Trophoblast cell (in vitro differentiated cells and primary cell): ENCODE data around the gene MND1.

ENCODE experiments used
- DNase-seq, 2 donors: peaks; one replicate each; pipeline ENCODE4 v3.0.0-alpha.2; 2016
- H2AFZ ChIP-seq: 2 replicates; pipeline ENCODE4 v1.6.1; 2013; ENCODE audit warnings: low read length, moderate library complexity, mild to moderate bottlenecking; ENCODE audit not compliant: insufficient read depth, poor library complexity
- H2AK5ac ChIP-seq: 2 replicates; pipeline ENCODE4 v1.6.1; 2013; ENCODE audit warnings: mild to moderate bottlenecking, low read length
- H2BK120ac ChIP-seq: 2 replicates; pipeline ENCODE4 v1.6.1; 2013; ENCODE audit warnings: low read length, mild to moderate bottlenecking, moderate library complexity; ENCODE audit not compliant: insufficient read depth, poor library complexity
- H2BK12ac ChIP-seq: 2 replicates; pipeline ENCODE4 v1.6.1; 2013; ENCODE audit warnings: mild to moderate bottlenecking, low read length, moderate library complexity
- H2BK5ac ChIP-seq: 2 replicates; pipeline ENCODE4 v1.6.1; 2013; ENCODE audit warnings: low read length, low read depth, moderate library complexity, mild to moderate bottlenecking; ENCODE audit not compliant: poor library complexity
- H3K14ac ChIP-seq: 2 replicates; pipeline ENCODE4 v1.6.1; 2013; ENCODE audit warnings: mild to moderate bottlenecking, low read length
- H3K18ac ChIP-seq: 2 replicates; pipeline ENCODE4 v1.6.1; 2013; ENCODE audit warnings: mild to moderate bottlenecking, low read length
- H3K23ac ChIP-seq: 2 replicates; pipeline ENCODE4 v1.6.1; 2013; ENCODE audit warnings: low read length
- H3K27ac ChIP-seq: 2 replicates; pipeline ENCODE4 v1.5.1; 2013; ENCODE audit warnings: low read depth, mild to moderate bottlenecking, inconsistent platforms, low read length, moderate library complexity
- H3K27me3 ChIP-seq: 2 replicates; pipeline ENCODE4 v1.6.1; 2013; ENCODE audit warnings: inconsistent platforms, mild to moderate bottlenecking, low read length, moderate library complexity; ENCODE audit not compliant: insufficient read depth
- H3K36me3 ChIP-seq, 2 experiments: 1 replicate in 1 of 2; 2 replicates in 1 of 2; pipeline ENCODE4 v1.6.1; 2013; ENCODE audit warnings: low read length in 2 of 2, mild to moderate bottlenecking in 2 of 2, moderate library complexity in 1 of 2; ENCODE audit not compliant: insufficient read depth in 2 of 2, control insufficient read depth in 1 of 2
- H3K4ac ChIP-seq: 2 replicates; pipeline ENCODE4 v1.6.1; 2013; ENCODE audit warnings: low read depth, mild to moderate bottlenecking, low read length, moderate library complexity
- H3K4me1 ChIP-seq, 2 experiments: 1 replicate in 1 of 2; 2 replicates in 1 of 2; pipeline ENCODE4 v1.6.1; 2013; ENCODE audit warnings: low read length in 2 of 2, mild to moderate bottlenecking in 2 of 2, moderate library complexity in 1 of 2; ENCODE audit not compliant: insufficient read depth in 2 of 2, control insufficient read depth in 1 of 2
- H3K4me2 ChIP-seq: 2 replicates; pipeline ENCODE4 v1.6.1; 2013; ENCODE audit warnings: inconsistent platforms, mild to moderate bottlenecking, low read length, moderate library complexity
- H3K4me3 ChIP-seq: 2 replicates; pipeline ENCODE4 v1.5.1; 2013; ENCODE audit warnings: mild to moderate bottlenecking, low read depth, low read length, inconsistent platforms
- H3K79me1 ChIP-seq: one replicate; pipeline ENCODE4 v1.6.1; 2013; ENCODE audit warnings: low read length
- H3K79me2 ChIP-seq: 2 replicates; pipeline ENCODE4 v1.6.1; 2013; ENCODE audit warnings: low read length, mild to moderate bottlenecking; ENCODE audit not compliant: control insufficient read depth, insufficient read depth, poor library complexity
- H3K9ac ChIP-seq: 2 replicates; pipeline ENCODE4 v1.6.1; 2013; ENCODE audit warnings: mild to moderate bottlenecking, low read length
- H3K9me3 ChIP-seq: 2 replicates; pipeline ENCODE4 v1.6.1; 2013; ENCODE audit warnings: low read depth, mild to moderate bottlenecking, control low read depth, inconsistent platforms, low read length; ENCODE audit not compliant: insufficient read depth
- H4K12ac ChIP-seq: 2 replicates; pipeline ENCODE4 v1.6.1; 2013; ENCODE audit warnings: low read depth, mild to moderate bottlenecking, low read length, moderate library complexity
- H4K8ac ChIP-seq: 2 replicates; pipeline ENCODE4 v1.6.1; 2013; ENCODE audit warnings: low read depth, mild to moderate bottlenecking, low read length, moderate library complexity
- H4K91ac ChIP-seq: one replicate; pipeline ENCODE4 v1.6.1; 2013; ENCODE audit warnings: low read depth, mild to moderate bottlenecking, low read length, moderate library complexity
- WGBS: extraction: QIAGEN DNeasy Blood & Tissue Kit; methylation state at CpG from one replicate; pipeline ENCODE4 v1.1.7; 2013; ENCODE audit warnings: missing lambda C conversion rate; ENCODE audit not compliant: insufficient read length, insufficient coverage; ENCODE audit errors: extremely low coverage; 5-methylcytosine and 5-hydroxymethylcytosine counted together

MND1 gene

GRCh38 chr4:153398713-153399112 is 54.2 kb downstream of the MND1 start:
- H4K12ac ChIP-seq = no peak overlapping the region
- no peak overlapping the region for H3K14ac ChIP-seq
- no peak overlapping the region for H3K18ac ChIP-seq
- no peaks in the 10 kb centered on the region for H3K79me2 ChIP-seq
- no peak overlapping the region for H2BK12ac ChIP-seq
- no peaks in the 10 kb centered on the region for H3K4me1 ChIP-seq
- H3K27me3 ChIP-seq = no peaks in the 10 kb centered on the region
- H2AFZ ChIP-seq = no peak overlapping the region
- H3K4me3 ChIP-seq = no peak overlapping the region
- no peak overlapping the region for H3K23ac ChIP-seq
- DNase-seq = no peak
- no peak overlapping the region for H2BK120ac ChIP-seq
- H2BK5ac ChIP-seq = no peak overlapping the region
- H2AK5ac ChIP-seq = no peak overlapping the region
- WGBS = no CpG with 5 or more reads among the region's 3 CpGs
- no peak overlapping the region for H3K4me2 ChIP-seq
- H4K91ac ChIP-seq = no peak overlapping the region
- peaks cover 1% of the 10 kb centered on the region for H3K9me3 ChIP-seq
- H3K36me3 ChIP-seq = peaks cover 0 to 3% of the 10 kb centered on the region in 2 experiments
- H3K79me1 ChIP-seq = no peaks in the 10 kb centered on the region
- no peak overlapping the region for H3K9ac ChIP-seq
- H3K27ac ChIP-seq = no peak overlapping the region
- H3K4ac ChIP-seq = no peak overlapping the region
- no peak overlapping the region for H4K8ac ChIP-seq

DNA sequence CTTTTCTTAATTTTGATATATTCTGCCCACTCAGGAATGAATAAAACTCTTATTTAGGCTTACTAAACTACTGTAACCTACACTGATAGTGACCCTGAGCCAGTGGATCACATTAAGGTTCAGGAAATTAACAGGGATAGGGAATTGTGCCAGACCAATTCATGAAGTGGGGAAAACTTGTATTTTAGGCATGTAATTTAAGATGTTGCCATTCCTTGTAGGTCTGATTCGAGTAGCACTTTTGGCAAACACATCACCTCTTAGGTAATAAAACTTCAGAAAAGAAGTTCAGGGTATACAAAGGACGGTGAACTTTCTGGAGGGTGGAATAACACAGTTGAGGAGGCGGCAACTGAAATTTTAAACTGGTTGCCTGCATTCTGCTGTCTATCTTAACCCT is 54.9 kb downstream of the MND1 start:
- Histone ChIP-seq H3K14ac (no peak overlapping the region), H3K18ac (no peak overlapping the region), H2BK5ac (no peak overlapping the region), H3K4me3 (no peak overlapping the region), H2AFZ (no peak overlapping the region), H3K4ac (no peak overlapping the region), H2BK12ac (no peak overlapping the region), H4K91ac (no peak overlapping the region), H3K4me2 (no peak overlapping the region), H2AK5ac (no peak overlapping the region), H3K9me3 (peaks cover 1% of the 10 kb centered on the region), H3K23ac (no peak overlapping the region), H4K12ac (no peak overlapping the region), H3K27me3 (no peaks in the 10 kb centered on the region), H4K8ac (no peak overlapping the region), H3K9ac (no peak overlapping the region), H3K4me1 (no peaks in the 10 kb centered on the region), H3K79me1 (no peaks in the 10 kb centered on the region), H3K27ac (no peak overlapping the region), H2BK120ac (no peak overlapping the region), H3K79me2 (no peaks in the 10 kb centered on the region), H3K36me3 (peaks cover 0 to 3% of the 10 kb centered on the region in 2 experiments)
- WGBS = no CpG with 5 or more reads among the region's 3 CpGs
- no peak for DNase-seq

GRCh38 chr4:153401501-153401900 is 57.0 kb downstream of the MND1 start:
- H3K4me1 ChIP-seq = no peaks in the 10 kb centered on the region
- H3K4me2 ChIP-seq = no peak overlapping the region
- H3K4me3 ChIP-seq = no peak overlapping the region
- H2BK5ac ChIP-seq = no peak overlapping the region
- no peak overlapping the region for H3K18ac ChIP-seq
- H2BK120ac ChIP-seq = no peak overlapping the region
- H2AK5ac ChIP-seq = no peak overlapping the region
- no peak overlapping the region for H3K14ac ChIP-seq
- H4K8ac ChIP-seq = no peak overlapping the region
- no peak overlapping the region for H4K12ac ChIP-seq
- no peak overlapping the region for H3K23ac ChIP-seq
- no peaks in the 10 kb centered on the region for H3K79me1 ChIP-seq
- no CpG with 5 or more reads among the region's 1 CpG for WGBS
- no peak overlapping the region for H2AFZ ChIP-seq
- no peak overlapping the region for H3K4ac ChIP-seq
- DNase-seq = no peak
- H2BK12ac ChIP-seq = no peak overlapping the region
- H3K9me3 ChIP-seq = peaks cover 1% of the 10 kb centered on the region
- no peaks in the 10 kb centered on the region for H3K27me3 ChIP-seq
- no peak overlapping the region for H3K9ac ChIP-seq
- H3K27ac ChIP-seq = no peak overlapping the region
- H3K79me2 ChIP-seq = no peaks in the 10 kb centered on the region
- peaks cover 0 to 3% of the 10 kb centered on the region in 2 experiments for H3K36me3 ChIP-seq
- H4K91ac ChIP-seq = no peak overlapping the region

- Histone ChIP-seq H4K91ac (no peak overlapping the region), H3K14ac (no peak overlapping the region), H2AK5ac (no peak overlapping the region), H3K27ac (no peak overlapping the region), H4K8ac (no peak overlapping the region), H3K4me1 (no peaks in the 10 kb centered on the region), H3K36me3 (peaks cover 0 to 3% of the 10 kb centered on the region in 2 experiments), H2AFZ (no peak overlapping the region), H3K4me3 (no peak overlapping the region), H3K79me1 (no peaks in the 10 kb centered on the region), H4K12ac (no peak overlapping the region), H2BK5ac (no peak overlapping the region), H2BK12ac (no peak overlapping the region), H3K27me3 (no peaks in the 10 kb centered on the region), H2BK120ac (no peak overlapping the region), H3K9me3 (peaks cover 1% of the 10 kb centered on the region), H3K23ac (no peak overlapping the region), H3K4me2 (no peak overlapping the region), H3K4ac (no peak overlapping the region), H3K9ac (no peak overlapping the region), H3K79me2 (no peaks in the 10 kb centered on the region), H3K18ac (no peak overlapping the region)
- no peak for DNase-seq
- WGBS = no CpG with 5 or more reads among the region's 2 CpGs
Measured at GRCh38 chr4:153402366-153402765, 57.9 kb downstream of the MND1 start.
